Measurements from ENCODE around the gene MACO1. TPM values are rescaled to one million over a fixed set of nuclear protein-coding genes. Genes with fewer than 3 reads are reported as not detected.

The MACO1 gene
- total and polyA plus RNA-seq, 9 of the 15 experiments (the other 6 are each of a cell fraction or from before 2014, with no cell fraction given) = 4.6 to 28.4 (median 21.7) TPM

GRCh38 chr1:25430073-25430966 is at the start of gene MACO1 (continued):
- TF ChIP-seq ZNF408 (CRISPR knock-in tag; IDR thresholded peaks at IDR 0.05; ENCODE audit: low read depth) (no peak), KDM4B (IDR thresholded peaks at IDR 0.05; ENCODE audit: borderline replicate concordance in 2 of 2, low read depth in 1 of 2) (peak in 1 of 2 experiments; percentile 49; a peak in 1 of 4 replicates), GATA2 (CRISPR knock-in tag; IDR thresholded peaks at IDR 0.05) (no peak), NCOA2 (IDR thresholded peaks at IDR 0.05; ENCODE audit: partially characterized antibody in 2 of 2) (no peak), DPF2 (IDR thresholded peaks at IDR 0.05) (peak; percentile 74), ZNF76 (CRISPR knock-in tag; IDR thresholded peaks at IDR 0.05; ENCODE audit: borderline replicate concordance) (0 out of 2 replicates have a peak, but pooled peaks have one; percentile 29), SRSF9 (IDR thresholded peaks at IDR 0.05; ENCODE audit: borderline replicate concordance, low read depth, low read length) (no peak), TCF3 (CRISPR knock-in tag; IDR thresholded peaks at IDR 0.05) (peak; percentile 43)
- TF ChIP-seq, protein P1, sequence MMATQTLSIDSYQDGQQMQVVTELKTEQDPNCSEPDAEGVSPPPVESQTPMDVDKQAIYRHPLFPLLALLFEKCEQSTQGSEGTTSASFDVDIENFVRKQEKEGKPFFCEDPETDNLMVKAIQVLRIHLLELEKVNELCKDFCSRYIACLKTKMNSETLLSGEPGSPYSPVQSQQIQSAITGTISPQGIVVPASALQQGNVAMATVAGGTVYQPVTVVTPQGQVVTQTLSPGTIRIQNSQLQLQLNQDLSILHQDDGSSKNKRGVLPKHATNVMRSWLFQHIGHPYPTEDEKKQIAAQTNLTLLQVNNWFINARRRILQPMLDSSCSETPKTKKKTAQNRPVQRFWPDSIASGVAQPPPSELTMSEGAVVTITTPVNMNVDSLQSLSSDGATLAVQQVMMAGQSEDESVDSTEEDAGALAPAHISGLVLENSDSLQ (IDR thresholded peaks at IDR 0.05) = peak; percentile 100
- TF ChIP-seq, protein P2, sequence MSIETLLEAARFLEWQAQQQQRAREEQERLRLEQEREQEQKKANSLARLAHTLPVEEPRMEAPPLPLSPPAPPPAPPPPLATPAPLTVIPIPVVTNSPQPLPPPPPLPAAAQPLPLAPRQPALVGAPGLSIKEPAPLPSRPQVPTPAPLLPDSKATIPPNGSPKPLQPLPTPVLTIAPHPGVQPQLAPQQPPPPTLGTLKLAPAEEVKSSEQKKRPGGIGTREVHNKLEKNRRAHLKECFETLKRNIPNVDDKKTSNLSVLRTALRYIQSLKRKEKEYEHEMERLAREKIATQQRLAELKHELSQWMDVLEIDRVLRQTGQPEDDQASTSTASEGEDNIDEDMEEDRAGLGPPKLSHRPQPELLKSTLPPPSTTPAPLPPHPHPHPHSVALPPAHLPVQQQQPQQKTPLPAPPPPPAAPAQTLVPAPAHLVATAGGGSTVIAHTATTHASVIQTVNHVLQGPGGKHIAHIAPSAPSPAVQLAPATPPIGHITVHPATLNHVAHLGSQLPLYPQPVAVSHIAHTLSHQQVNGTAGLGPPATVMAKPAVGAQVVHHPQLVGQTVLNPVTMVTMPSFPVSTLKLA (conservative IDR thresholded peaks at IDR 0.05) = peak; percentile 88 to 95
- TF ChIP-seq, protein P3, sequence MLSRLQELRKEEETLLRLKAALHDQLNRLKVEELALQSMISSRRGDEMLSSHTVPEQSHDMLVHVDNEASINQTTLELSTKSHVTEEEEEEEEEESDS (CRISPR knock-in tag; IDR thresholded peaks at IDR 0.05) = no peak
- TF ChIP-seq, protein P4, sequence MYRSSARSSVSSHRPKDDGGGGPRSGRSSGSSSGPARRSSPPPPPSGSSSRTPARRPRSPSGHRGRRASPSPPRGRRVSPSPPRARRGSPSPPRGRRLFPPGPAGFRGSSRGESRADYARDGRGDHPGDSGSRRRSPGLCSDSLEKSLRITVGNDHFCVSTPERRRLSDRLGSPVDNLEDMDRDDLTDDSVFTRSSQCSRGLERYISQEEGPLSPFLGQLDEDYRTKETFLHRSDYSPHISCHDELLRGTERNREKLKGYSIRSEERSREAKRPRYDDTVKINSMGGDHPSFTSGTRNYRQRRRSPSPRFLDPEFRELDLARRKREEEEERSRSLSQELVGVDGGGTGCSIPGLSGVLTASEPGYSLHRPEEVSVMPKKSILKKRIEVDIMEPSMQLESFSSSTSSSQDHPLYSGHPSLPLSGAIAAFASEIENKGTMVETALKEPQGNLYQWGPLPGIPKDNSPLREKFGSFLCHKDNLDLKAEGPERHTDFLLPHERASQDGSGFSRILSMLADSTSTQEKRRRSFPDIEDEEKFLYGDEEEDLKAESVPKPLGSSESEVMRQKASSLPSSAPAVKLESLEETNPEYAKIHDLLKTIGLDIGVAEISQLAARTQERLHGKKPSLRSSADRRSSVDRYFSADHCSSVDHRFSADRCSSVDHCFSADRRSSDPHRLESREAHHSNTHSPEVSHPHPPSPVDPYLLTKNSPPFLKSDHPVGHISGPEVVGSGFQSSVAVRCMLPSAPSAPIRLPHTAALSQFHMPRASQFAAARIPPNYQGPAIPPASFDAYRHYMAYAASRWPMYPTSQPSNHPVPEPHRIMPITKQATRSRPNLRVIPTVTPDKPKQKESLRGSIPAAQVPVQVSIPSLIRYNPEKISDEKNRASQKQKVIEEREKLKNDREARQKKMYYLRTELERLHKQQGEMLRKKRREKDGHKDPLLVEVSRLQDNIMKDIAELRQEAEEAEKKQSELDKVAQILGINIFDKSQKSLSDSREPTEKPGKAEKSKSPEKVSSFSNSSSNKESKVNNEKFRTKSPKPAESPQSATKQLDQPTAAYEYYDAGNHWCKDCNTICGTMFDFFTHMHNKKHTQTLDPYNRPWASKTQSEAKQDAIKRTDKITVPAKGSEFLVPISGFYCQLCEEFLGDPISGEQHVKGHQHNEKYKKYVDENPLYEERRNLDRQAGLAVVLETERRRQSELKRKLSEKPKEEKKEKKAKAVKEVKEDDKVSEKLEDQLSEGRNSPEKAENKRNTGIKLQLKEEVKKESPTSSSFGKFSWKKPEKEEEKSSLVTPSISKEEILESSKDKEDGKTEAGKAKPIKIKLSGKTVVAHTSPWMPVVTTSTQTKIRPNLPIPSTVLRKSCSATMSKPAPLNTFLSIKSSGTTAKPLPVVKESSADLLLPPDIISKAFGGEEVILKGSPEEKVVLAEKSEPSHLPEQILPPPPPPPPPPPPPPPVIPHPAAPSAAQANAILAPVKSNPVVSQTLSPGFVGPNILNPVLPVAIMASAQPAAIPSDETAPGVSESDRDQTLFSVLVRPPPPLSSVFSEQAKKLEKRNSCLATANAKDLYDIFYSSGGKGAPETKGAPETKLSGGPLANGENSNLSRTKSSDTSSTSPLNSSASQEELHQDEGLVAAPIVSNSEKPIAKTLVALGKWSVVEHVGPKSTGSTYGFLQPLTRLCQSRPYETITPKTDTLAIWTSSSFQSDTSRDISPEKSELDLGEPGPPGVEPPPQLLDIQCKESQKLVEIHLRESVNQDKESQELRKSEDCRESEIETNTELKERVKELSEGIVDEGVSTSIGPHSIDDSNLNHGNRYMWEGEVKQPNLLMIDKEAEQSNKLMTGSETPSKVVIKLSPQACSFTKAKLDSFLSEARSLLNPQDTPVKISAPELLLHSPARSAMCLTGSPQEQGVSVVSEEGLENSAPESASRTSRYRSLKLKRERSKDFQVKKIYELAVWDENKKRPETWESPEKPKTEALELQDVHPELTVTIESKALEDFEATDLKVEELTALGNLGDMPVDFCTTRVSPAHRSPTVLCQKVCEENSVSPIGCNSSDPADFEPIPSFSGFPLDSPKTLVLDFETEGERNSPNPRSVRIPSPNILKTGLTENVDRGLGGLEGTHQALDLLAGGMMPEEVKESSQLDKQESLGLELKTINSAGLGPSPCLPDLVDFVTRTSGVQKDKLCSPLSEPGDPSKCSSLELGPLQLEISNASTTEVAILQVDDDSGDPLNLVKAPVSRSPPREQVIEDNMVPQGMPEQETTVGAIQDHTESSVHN (IDR thresholded peaks at IDR 0.05; ENCODE audit: borderline replicate concordance in 1 of 2, low read depth in 1 of 2) = 0 out of 4 replicates have a peak, but pooled peaks of 1 of the 2 experiments have one; percentile 26

All from K562 (cell line).